Fibroblast of lung (primary cell): ENCODE data around the gene CGNL1. TPM values are rescaled to one million over a fixed set of nuclear protein-coding genes. Genes with fewer than 3 reads are reported as not detected.

Experiments
- DNase-seq, 2 donors: peaks; one replicate each; pipeline versions ENCODE4 v3.0.0 to v3.0.0-alpha.2; 2010; ENCODE audit warnings: low read depth in 2 of 2
- H2AFZ ChIP-seq: 2 replicates; pipeline ENCODE4 v1.5.1; 2012; ENCODE audit warnings: low read length, control low read depth, inconsistent platforms
- H3K27ac ChIP-seq: 2 replicates; pipeline ENCODE4 v1.5.1; 2011; ENCODE audit warnings: low read length, control low read depth; ENCODE audit not compliant: insufficient read depth
- H3K27me3 ChIP-seq: 2 replicates; pipeline ENCODE4 v1.5.1; 2011; ENCODE audit warnings: mild to moderate bottlenecking, low read length; ENCODE audit not compliant: control insufficient read depth, insufficient read depth
- H3K36me3 ChIP-seq: 2 replicates; pipeline ENCODE4 v1.5.1; 2011; ENCODE audit warnings: low read length; ENCODE audit not compliant: control insufficient read depth, insufficient read depth
- H3K4me1 ChIP-seq: 2 replicates; pipeline ENCODE4 v1.5.1; 2011; ENCODE audit warnings: low read length; ENCODE audit not compliant: control insufficient read depth, insufficient read depth; ENCODE audit errors: extremely low read depth
- H3K4me2 ChIP-seq: 2 replicates; pipeline ENCODE4 v1.5.1; 2011; ENCODE audit warnings: low read length, control low read depth; ENCODE audit not compliant: insufficient read depth; ENCODE audit errors: extremely low read depth
- H3K4me3 ChIP-seq, 4 experiments: fragments of 200-600 bp in 1 of 4; sonication (generic) in 1 of 4; replicated peaks in 1 of 4; 2 replicates each; pipeline ENCODE4 v1.5.1; 2011 to 2016; ENCODE audit warnings: low read length in 4 of 4, low read depth in 3 of 4, mild to moderate bottlenecking in 3 of 4, control low read depth in 2 of 4, inconsistent platforms in 1 of 4, mixed read lengths in 1 of 4; ENCODE audit not compliant: insufficient read depth in 1 of 4; ENCODE audit errors: control extremely low read depth in 1 of 4
- H3K79me2 ChIP-seq: 2 replicates; pipeline ENCODE4 v1.5.1; 2012; ENCODE audit warnings: mild to moderate bottlenecking, low read length, inconsistent platforms; ENCODE audit not compliant: control insufficient read depth, insufficient read depth
- H3K9ac ChIP-seq: 2 replicates; pipeline ENCODE4 v1.5.1; 2011; ENCODE audit warnings: mild to moderate bottlenecking, low read length, control low read depth; ENCODE audit not compliant: insufficient read depth
- H3K9me3 ChIP-seq: 2 replicates; pipeline ENCODE4 v1.5.1; 2012; ENCODE audit warnings: low read depth, low read length; ENCODE audit not compliant: control insufficient read depth, insufficient read depth
- H4K20me1 ChIP-seq: 2 replicates; pipeline ENCODE4 v1.5.1; 2011; ENCODE audit warnings: low read length; ENCODE audit not compliant: control insufficient read depth, insufficient read depth; ENCODE audit errors: extremely low read depth
- CTCF ChIP-seq, 2 donors: IDR thresholded peaks in 1 of 2; conservative IDR thresholded peaks in 1 of 2; 1 replicate in 1 of 2; 2 replicates in 1 of 2; pipeline ENCODE4 v1.5.1; 2011 to 2012; ENCODE audit warnings: low read length in 2 of 2, control low read depth in 1 of 2, inconsistent platforms in 1 of 2, low read depth in 1 of 2, mild to moderate bottlenecking in 1 of 2
- EZH2 ChIP-seq: IDR thresholded peaks from 2 replicates; pipeline ENCODE4 v1.5.1; 2012; ENCODE audit warnings: low read length, control low read depth, mild to moderate bottlenecking; ENCODE audit errors: missing control alignments
- polyA plus RNA-seq, 2 donors: library from polyadenylated mRNA; depleted of rRNA in 1 of 2; stranded (reverse) in 1 of 2; unstranded in 1 of 2; fragments of >200 nt; gene quantifications; 2 replicates each; pipeline ENCODE4 v1.2.1, GENCODE V29; 2011 to 2012; ENCODE audit warnings: missing spikeins in 1 of 2
- total RNA-seq: library from RNA; depleted of rRNA; stranded (reverse); fragments of >200 nt; gene quantifications from 2 replicates; pipeline ENCODE4 v1.2.1, GENCODE V29; 2014

CGNL1 gene
- total and polyA plus RNA-seq, 2 donors (not counting 1 experiment from before 2014, with no cell fraction given): 0.18 to 6.1 TPM

- H3K27me3 ChIP-seq: no peaks in the 10 kb centered on the region
- no peaks in the 10 kb centered on the region for H4K20me1 ChIP-seq
- no peak overlapping the region for H2AFZ ChIP-seq
- no peak overlapping the region for H3K9ac ChIP-seq
- no peak overlapping the region for H3K4me2 ChIP-seq
- no peak for TF ChIP-seq EZH2
- TF ChIP-seq CTCF (conservative IDR thresholded peaks at IDR 0.05 in 1 of 2, IDR thresholded peaks at IDR 0.05 in 1 of 2; ENCODE audit: low read depth in 1 of 2, low read length in 2 of 2): peak; percentile 11 to 33
- DNase-seq: peak; percentile 36 to 45
- H3K36me3 ChIP-seq: no peaks in the 10 kb centered on the region
- no peaks in the 10 kb centered on the region for H3K9me3 ChIP-seq
- H3K4me3 ChIP-seq: no peak overlapping the region
- H3K79me2 ChIP-seq: no peaks in the 10 kb centered on the region
- H3K27ac ChIP-seq: no peak overlapping the region
- no peaks in the 10 kb centered on the region for H3K4me1 ChIP-seq
Observed at GRCh38 chr15:57337868-57338411, 38.4 kb upstream of the CGNL1 start.

- Histone ChIP-seq H3K4me3 (no peak overlapping the region), H3K9ac (no peak overlapping the region), H4K20me1 (no peaks in the 10 kb centered on the region), H3K27ac (no peak overlapping the region), H2AFZ (no peak overlapping the region), H3K79me2 (no peaks in the 10 kb centered on the region), H3K36me3 (no peaks in the 10 kb centered on the region), H3K4me1 (no peaks in the 10 kb centered on the region), H3K4me2 (no peak overlapping the region), H3K27me3 (no peaks in the 10 kb centered on the region), H3K9me3 (no peaks in the 10 kb centered on the region)
- TF ChIP-seq EZH2 (no peak), CTCF (conservative IDR thresholded peaks at IDR 0.05 in 1 of 2, IDR thresholded peaks at IDR 0.05 in 1 of 2; ENCODE audit: low read depth in 1 of 2, low read length in 2 of 2) (no peak)
- no peak for DNase-seq
Observed at GRCh38 chr15:57339321-57339720, 37.0 kb upstream of the CGNL1 start.

- Histone ChIP-seq H3K36me3 (no peaks in the 10 kb centered on the region), H3K4me1 (no peaks in the 10 kb centered on the region), H2AFZ (peak overlapping the region; percentile 16), H3K79me2 (no peaks in the 10 kb centered on the region), H3K9me3 (no peaks in the 10 kb centered on the region), H3K9ac (no peak overlapping the region), H3K27ac (no peak overlapping the region), H3K4me2 (no peak overlapping the region), H4K20me1 (no peaks in the 10 kb centered on the region), H3K27me3 (no peaks in the 10 kb centered on the region), H3K4me3 (no peak overlapping the region)
- DNase-seq: peak; percentile 48 to 74
- TF ChIP-seq EZH2 (no peak), CTCF (conservative IDR thresholded peaks at IDR 0.05 in 1 of 2, IDR thresholded peaks at IDR 0.05 in 1 of 2; ENCODE audit: low read depth in 1 of 2, low read length in 2 of 2) (peak; percentile 81 to 85)
Observed at GRCh38 chr15:57340682-57341259, 35.5 kb upstream of the CGNL1 start.
